SKM-1 (cell line): ENCODE results near the gene PROCA1.
"Not testable (repeated sequence)": the region's sequence is repeated elsewhere in the genome, so short reads cannot be mapped to it uniquely, and the experiment has no call there.

Experiments
- DNase-seq: peaks from one replicate; lab custom pipeline; 2025; ENCODE audit not compliant: unreplicated experiment; lab: John Stamatoyannopoulos, UW

PROCA1 gene

GRCh38 chr17:28675980-28676379 is 35.7 kb downstream of the PROCA1 start:
- DNase-seq = no peak

GRCh38 chr17:28675490-28675889 is 36.2 kb downstream of the PROCA1 start:
- no peak for DNase-seq

- DNase-seq = no peak
Observed at GRCh38 chr17:28669918-28670317, 41.8 kb downstream of the PROCA1 start.

GRCh38 chr17:28667870-28668269 is 43.8 kb downstream of the PROCA1 start:
- DNase-seq = no peak

GRCh38 chr17:28665994-28666393 is 45.7 kb downstream of the PROCA1 start:
- no peak for DNase-seq

GRCh38 chr17:28663723-28664122 is 48.0 kb downstream of the PROCA1 start:
- no peak for DNase-seq

GRCh38 chr17:28662527-28662829 is 49.2 kb downstream of the PROCA1 start:
- DNase-seq = no peak

GRCh38 chr17:28661635-28662526 is 49.8 kb downstream of the PROCA1 start, which contains the start of the genes SDF2 and SUPT6H:
Gene SDF2 (minus strand): TSS chr17:28661906. CDS start chr17:28661876, 30 bp downstream.
Gene SUPT6H (plus strand): TSS chr17:28662205. CDS start chr17:28673402, 11,197 bp downstream.
- DNase-seq = peak; percentile 92

- DNase-seq = not testable (repeated sequence)
Observed at GRCh38 chr17:28659497-28659881, 52.2 kb downstream of the PROCA1 start.

GRCh38 chr17:28658766-28659496 is 52.8 kb downstream of the PROCA1 start:
- not testable (repeated sequence) for DNase-seq

GRCh38 chr17:28658342-28658741 is 53.3 kb downstream of the PROCA1 start:
- not testable (repeated sequence) for DNase-seq

GRCh38 chr17:28657756-28658155 is 53.9 kb downstream of the PROCA1 start:
- no peak for DNase-seq

GRCh38 chr17:28655160-28655559 is 56.5 kb downstream of the PROCA1 start:
- DNase-seq = no peak
